K562 (cell line): ENCODE data around the gene DUSP5. TPM values are rescaled to one million over a fixed set of nuclear protein-coding genes. Genes with fewer than 3 reads are reported as not detected.

ENCODE experiments used
- ATAC-seq: fragments of 200-7000 bp; cut with Tn5 transposase; 3 replicates; pipeline ENCODE4 v1.9.1; 2020; ENCODE audit warnings: moderate library complexity
- BruUV-seq: library from RNA; stranded (reverse); fragments of 400-500 nt; replicated peaks from 2 replicates; lab custom pipeline; 2021; lab: Mats Ljungman, UMichigan
- CTCF ChIA-PET: fragments of 300-600 bp; formaldehyde crosslinking; extraction: SDS; loops from one replicate; lab custom pipeline; 2021; ENCODE audit warnings: low intra/inter-chr PET ratio; lab: Yijun Ruan, JAX
- POLR2A ChIA-PET: fragments of 300-600, 350-650 bp; sonication (Branson Sonifier 250); formaldehyde crosslinking; extraction: SDS; loops from one replicate; lab custom pipeline; 2021; ENCODE audit warnings: antibody characterized with exemption, inconsistent platforms; lab: Yijun Ruan, JAX
- DNase-seq, 4 experiments: peaks; one replicate each; pipeline versions ENCODE4 v3.0.0 to v3.0.0-alpha.2; 2011 to 2018; ENCODE audit warnings: low spot score in 3 of 4, mixed read lengths in 3 of 4; ENCODE audit errors: extremely low read depth in 1 of 4
- FAIRE-seq: peaks from 2 replicates; lab custom pipeline; 2011; peaks lifted over from hg19 to GRCh38; lab: Jason Lieb, UNC
- H2AFZ ChIP-seq: 2 replicates; pipeline ENCODE4 v1.6.0; 2011; ENCODE audit warnings: low read depth, low read length, control low read depth, inconsistent platforms
- H3K27ac ChIP-seq: fragments of 200-600 bp; 3 replicates; pipeline ENCODE4 v1.8.0; 2011; ENCODE audit warnings: low read depth, mild to moderate bottlenecking, control low read depth, inconsistent platforms, low read length, moderate library complexity, mixed read lengths; ENCODE audit errors: extremely low read depth
- H3K27me3 ChIP-seq, 2 experiments: fragments of 300-600 bp in 1 of 2; 2 replicates in 1 of 2; 3 replicates in 1 of 2; pipeline versions ENCODE4 v1.6.0 to v1.8.0; 2011; ENCODE audit warnings: inconsistent platforms in 2 of 2, low read length in 2 of 2, mild to moderate bottlenecking in 1 of 2, mixed read lengths in 1 of 2, moderate library complexity in 1 of 2; ENCODE audit not compliant: control insufficient read depth in 2 of 2, insufficient read depth in 2 of 2
- H3K36me3 ChIP-seq: fragments of 300-600 bp; 3 replicates; pipeline ENCODE4 v1.8.0; 2011; ENCODE audit warnings: mild to moderate bottlenecking, low read length, inconsistent platforms; ENCODE audit not compliant: control insufficient read depth, insufficient read depth
- H3K4me1 ChIP-seq, 2 experiments: fragments of 200-600 bp in 1 of 2; replicated peaks in 1 of 2; 2 replicates in 1 of 2; 3 replicates in 1 of 2; pipeline versions ENCODE4 v1.5.1 to v1.8.0; 2011; ENCODE audit warnings: inconsistent platforms in 2 of 2, low read length in 2 of 2, mild to moderate bottlenecking in 1 of 2, mixed read lengths in 1 of 2, moderate library complexity in 1 of 2; ENCODE audit not compliant: control insufficient read depth in 2 of 2, insufficient read depth in 2 of 2
- H3K4me2 ChIP-seq: 2 replicates; pipeline ENCODE4 v1.6.1; 2011; ENCODE audit warnings: low read length, control low read depth, inconsistent platforms, mixed read lengths; ENCODE audit not compliant: insufficient read depth
- H3K4me3 ChIP-seq: fragments of 200-600 bp; sonication (generic), shearing (Covaris generic); 2 replicates; pipeline ENCODE4 v1.5.1; 2016; ENCODE audit warnings: control low read depth, inconsistent platforms
- H3K79me2 ChIP-seq: fragments of 200-600 bp; 3 replicates; pipeline ENCODE4 v1.8.0; 2011; ENCODE audit warnings: low read length, inconsistent platforms; ENCODE audit not compliant: control insufficient read depth, insufficient read depth
- H3K9ac ChIP-seq, 2 experiments: 2 replicates each; pipeline versions ENCODE4 v1.6.0 to v1.6.1; 2011; ENCODE audit warnings: low read depth in 2 of 2, low read length in 2 of 2, control low read depth in 1 of 2, inconsistent platforms in 1 of 2, mild to moderate bottlenecking in 1 of 2, mixed read lengths in 1 of 2; ENCODE audit not compliant: insufficient read depth in 1 of 2
- H3K9me1 ChIP-seq: one replicate; pipeline ENCODE4 v1.6.0; 2011; ENCODE audit warnings: inconsistent platforms, mild to moderate bottlenecking, low read length, moderate library complexity; ENCODE audit not compliant: control insufficient read depth, insufficient read depth
- H3K9me3 ChIP-seq: replicated peaks from 2 replicates; pipeline ENCODE4 v1.5.1; 2011; ENCODE audit warnings: low read depth, low read length, inconsistent platforms; ENCODE audit not compliant: control insufficient read depth, insufficient read depth
- H4K20me1 ChIP-seq: replicated peaks from 2 replicates; pipeline ENCODE4 v1.6.1; 2011; ENCODE audit warnings: low read length, inconsistent platforms, mixed read lengths; ENCODE audit not compliant: control insufficient read depth, insufficient read depth
- BRD9 ChIP-seq: fragments of 450-650 bp; IDR thresholded peaks from 2 replicates; pipeline ENCODE4 v1.6.1; 2018; ENCODE audit warnings: low read depth; ENCODE audit not compliant: partially characterized antibody
- CEBPB ChIP-seq: fragments of 450-650 bp; IDR thresholded peaks from 2 replicates; pipeline ENCODE4 v1.6.1; 2016; ENCODE audit warnings: missing genetic modification characterization, missing compliant biosample characterization
- CSDE1 ChIP-seq, 2 experiments: fragments of 450-650 bp; IDR thresholded peaks; 2 replicates each; pipeline ENCODE4 v1.6.1; 2016; ENCODE audit warnings: mild to moderate bottlenecking in 1 of 2
- DEAF1 ChIP-seq: fragments of 450-650 bp; formaldehyde crosslinking; IDR thresholded peaks from 2 replicates; pipeline ENCODE4 v1.4.0; 2020; ENCODE audit warnings: mild to moderate bottlenecking, moderate library complexity
- FOXP1 ChIP-seq: sonication (generic); formaldehyde crosslinking; IDR thresholded peaks from 2 replicates; pipeline ENCODE4 v1.8.0; 2022; ENCODE audit warnings: mild to moderate bottlenecking, missing genetic modification reagents
- GABPB1 ChIP-seq: sonication (generic); formaldehyde crosslinking; IDR thresholded peaks from 2 replicates; pipeline ENCODE4 v1.8.0; 2022; ENCODE audit warnings: mild to moderate bottlenecking, missing genetic modification reagents
- HBP1 ChIP-seq: fragments of 450-650 bp; formaldehyde crosslinking; IDR thresholded peaks from 2 replicates; pipeline ENCODE4 v1.4.0; 2022; ENCODE audit warnings: missing genetic modification characterization
- HMGXB4 ChIP-seq: sonication (generic); formaldehyde crosslinking; IDR thresholded peaks from 2 replicates; pipeline ENCODE4 v1.8.1; 2023; ENCODE audit warnings: mild to moderate bottlenecking, missing genetic modification reagents
- KAT2B ChIP-seq: IDR thresholded peaks from one replicate; pipeline ENCODE4 v1.6.1; 2012; ENCODE audit warnings: low read depth, mild to moderate bottlenecking, control low read depth, inconsistent platforms, low read length, moderate library complexity
- MXD1 ChIP-seq: fragments of 250-450 bp; sonication (Bioruptor Pico); IDR thresholded peaks from 2 replicates; pipeline ENCODE4 v1.8.0; 2021; ENCODE audit warnings: borderline replicate concordance, mild to moderate bottlenecking, moderate library complexity; ENCODE audit not compliant: poor library complexity, severe bottlenecking
- PHB2 ChIP-seq: fragments of 450-650 bp; IDR thresholded peaks from 2 replicates; pipeline ENCODE4 v1.6.1; 2017; ENCODE audit warnings: low read depth
- PHTF2 ChIP-seq: fragments of 250-450 bp; sonication (Bioruptor Pico); IDR thresholded peaks from 2 replicates; pipeline ENCODE4 v1.5.0; 2021; ENCODE audit warnings: mild to moderate bottlenecking
- PREB ChIP-seq: sonication (generic); formaldehyde crosslinking; IDR thresholded peaks from 2 replicates; pipeline ENCODE4 v1.8.1; 2023; ENCODE audit warnings: mild to moderate bottlenecking, missing genetic modification reagents
- TRIM28 ChIP-seq: fragments of 450-650 bp; IDR thresholded peaks from 2 replicates; pipeline ENCODE4 v1.6.1; 2017
- XRCC4 ChIP-seq: IDR thresholded peaks from one replicate; pipeline ENCODE4 v1.6.1; 2011; ENCODE audit not compliant: insufficient read depth, insufficient read length; ENCODE audit errors: extremely low read depth
- ZNF253 ChIP-seq: fragments of 250-450 bp; sonication (Bioruptor Pico); conservative IDR thresholded peaks from 2 replicates; pipeline ENCODE4 v1.6.1; 2021; ENCODE audit warnings: mild to moderate bottlenecking
- ZNF347 ChIP-seq: fragments of 450-650 bp; formaldehyde crosslinking; IDR thresholded peaks from 2 replicates; pipeline ENCODE4 v1.4.0; 2020; ENCODE audit warnings: low read depth, mild to moderate bottlenecking, moderate library complexity
- WGBS: fragments of 100-300 bp; shearing (Covaris generic); methylation state at CpG from one replicate; pipeline ENCODE4 v1.1.6; 2016; ENCODE audit warnings: low coverage, mixed read lengths; ENCODE audit not compliant: insufficient coverage; ENCODE audit errors: missing lambda C conversion rate; 5-methylcytosine and 5-hydroxymethylcytosine counted together
- in situ Hi-C: fragments of 300-500 bp; cut with MboI; formaldehyde crosslinking; loops from 4 replicates; pipeline ENCODE4 v1.15.0; 2018; ENCODE audit warnings: inconsistent platforms, mixed read lengths
- intact Hi-C: fragments of 100-400 bp; cut with micrococcal nuclease; formaldehyde crosslinking; loops from 2 replicates; pipeline ENCODE4 v1.14.2; 2022
- polyA plus RNA-seq, 8 experiments: library from polyadenylated mRNA; depleted of rRNA in 4 of 8; stranded (reverse) in 5 of 8; unstranded in 3 of 8; fragments of >200 nt; fragmentation: Nextera tagmentation in 2 of 8; fragmentation: Illumina TruSeq in 1 of 8; extraction: Ambion mirVana in 2 of 8; extraction: Trizol in 1 of 8; gene quantifications; 2 replicates each; pipeline versions ENCODE4 v1.2.1 to v1.2.3, GENCODE V29; 2011 to 2014; ENCODE audit warnings: inconsistent platforms in 1 of 8, missing spikeins in 1 of 8
- total RNA-seq, 7 experiments: library from RNA; depleted of rRNA in 6 of 7; stranded (reverse); fragments of >200 nt in 6 of 7; fragmentation: Illumina TruSeq in 2 of 7; extraction: Trizol in 2 of 7; gene quantifications; 2 replicates each; pipeline versions ENCODE4 v1.2.1 to v1.2.3, GENCODE V29; 2011 to 2021; ENCODE audit warnings: low replicate concordance in 1 of 7

Gene DUSP5
- total and polyA plus RNA-seq, 9 of the 15 experiments (the other 6 are each of a cell fraction or from before 2014, with no cell fraction given), result 0.49 to 3.4 (median 2.0) TPM

- WGBS, result 6% methylated on average over 3 of the region's 3 CpGs
- H3K9me1 ChIP-seq, result no peaks in the 10 kb centered on the region
- DNase-seq (no peak), ATAC-seq (no peak), FAIRE-seq (no peak)
- no peak overlapping the region for H3K4me3 ChIP-seq
- in situ Hi-C loops, result no loop called here
- no peak overlapping the region for H3K4me2 ChIP-seq
- peaks cover 0 to 4% of the 10 kb centered on the region in 2 experiments; a peak in 3 of 5 replicates for H3K27me3 ChIP-seq
- intact Hi-C loops, result no loop called here
- no TSS peak for BruUV-seq
- H4K20me1 ChIP-seq, result no peaks in the 10 kb centered on the region
- no peaks in the 10 kb centered on the region for H3K36me3 ChIP-seq
- TF ChIP-seq XRCC4, result no peak
- TF ChIP-seq TRIM28, result no peak
- no peak for TF ChIP-seq CEBPB
- TF ChIP-seq ZNF253 (CRISPR knock-in tag), result no peak
- no peak for TF ChIP-seq BRD9
- no peak for TF ChIP-seq GABPB1 (CRISPR knock-in tag)
- no peak for TF ChIP-seq FOXP1 (CRISPR knock-in tag)
- no peak for TF ChIP-seq HBP1 (CRISPR knock-in tag)
- TF ChIP-seq PHTF2 (CRISPR knock-in tag), result no peak
- no peak for TF ChIP-seq KAT2B
- TF ChIP-seq HMGXB4, result no peak
- no peak for TF ChIP-seq MXD1
- no peak for TF ChIP-seq ZNF347 (CRISPR knock-in tag)
- no peak for TF ChIP-seq PHB2
- no peak for TF ChIP-seq DEAF1 (CRISPR knock-in tag)
- no peak for TF ChIP-seq PREB (CRISPR knock-in tag)
- no peak for TF ChIP-seq CSDE1 (IDR thresholded peaks at IDR 0.05)
- ChIA-PET CTCF (no interaction called here), POLR2A (interaction anchor here (0.7 kb wide), 1 partner anchor 23 kb away, joined by 3 read pairs; no protein-coding TSS in a partner anchor)
- H3K9me3 ChIP-seq, result no peaks in the 10 kb centered on the region
- H3K9ac ChIP-seq, result no peak overlapping the region
- H3K79me2 ChIP-seq, result no peaks in the 10 kb centered on the region
- no peak overlapping the region for H2AFZ ChIP-seq
- H3K4me1 ChIP-seq, result no peaks in the 10 kb centered on the region; a peak in 2 of 5 replicates
- H3K27ac ChIP-seq, result no peak overlapping the region
These were observed 26.6 kb downstream of the DUSP5 start for GRCh38 chr10:110524179-110524858.
